SK-N-MC (cell line): Measurements from ENCODE around the gene ESD.

Source experiments
- EZH2 ChIP-seq: fragments of 200-600 bp; sonication (generic); IDR thresholded peaks from one replicate; pipeline ENCODE4 v1.6.1; 2017; ENCODE audit warnings: antibody characterized with exemption
- POLR2AphosphoS5 ChIP-seq: IDR thresholded peaks from 2 replicates; pipeline ENCODE4 v1.6.1; 2012; ENCODE audit warnings: mild to moderate bottlenecking, low read depth, low read length, borderline replicate concordance

GRCh38 chr13:46834657-46835056 is 37.7 kb upstream of the ESD start:
- TF ChIP-seq EZH2 (no peak), POLR2AphosphoS5 (no peak)
